GM19023 (cell line): ENCODE data around the gene ZNF716.
"Not testable (repeated sequence)": the region's sequence is repeated elsewhere in the genome, so short reads cannot be mapped to it uniquely, and the experiment has no call there.

Experiments
- ATAC-seq: cut with Tn5 transposase; IDR thresholded peaks from one replicate; pipeline ENCODE4 v1.9.1; 2021; ENCODE audit warnings: mild to moderate bottlenecking, moderate library complexity; ENCODE audit not compliant: unreplicated experiment

Gene ZNF716

GRCh38 chr7:57449904-57450303, at the start of gene ZNF716:
ZNF716 (plus strand) TSS chr7:57450177; CDS start chr7:57450289, 112 bp downstream.
- ATAC-seq: no peak

DNA sequence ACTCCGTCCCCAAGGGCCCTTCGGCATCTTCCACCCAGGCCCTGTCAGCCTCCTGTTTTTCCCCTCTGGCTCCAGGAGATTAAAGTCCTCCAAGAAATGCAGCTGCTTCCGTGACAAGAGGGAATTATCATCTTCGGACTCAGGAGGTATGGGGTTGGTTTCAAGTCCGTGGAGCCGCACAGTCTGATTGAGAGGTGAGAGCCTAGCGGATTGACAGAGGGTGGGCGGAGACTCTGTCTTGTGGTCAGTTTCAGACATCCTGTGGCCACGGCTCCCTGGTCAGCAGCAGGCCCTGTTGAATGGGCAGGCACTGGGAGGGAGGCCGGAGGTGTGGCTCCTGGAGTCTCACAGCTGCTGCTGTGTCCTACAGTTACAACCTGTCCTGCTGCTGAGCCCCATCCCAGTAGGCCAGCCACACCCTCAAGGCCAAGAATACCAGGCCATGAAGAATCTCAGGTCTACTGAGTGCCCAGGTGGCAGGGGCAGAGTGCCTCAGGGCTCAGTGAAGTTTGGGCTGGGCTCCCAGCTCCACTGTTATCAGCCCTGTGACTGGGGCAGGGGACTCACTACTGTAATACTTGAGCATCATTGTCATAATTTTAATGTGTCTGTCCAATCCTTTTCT, 49.3 kb upstream of the ZNF716 start:
- ATAC-seq: no peak

DNA sequence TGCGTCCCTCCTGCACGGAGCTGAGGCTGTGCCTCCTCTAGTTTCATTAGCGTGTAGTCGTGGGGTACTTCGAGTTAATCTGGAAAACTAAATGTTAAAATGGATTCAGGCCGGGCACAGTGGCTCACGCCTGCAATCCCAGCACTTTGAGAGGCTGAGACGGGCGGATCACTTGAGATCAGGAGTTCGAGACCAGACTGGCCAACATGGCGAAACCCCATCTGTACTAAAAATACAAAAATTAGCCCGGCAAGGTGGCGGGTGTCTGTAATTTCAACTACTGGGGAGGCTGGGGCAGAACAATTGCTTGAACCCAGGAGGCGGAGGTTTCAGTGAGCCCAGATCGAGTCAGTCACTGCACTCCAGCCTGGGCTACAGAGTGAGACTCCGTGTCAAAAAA, 46.9 kb upstream of the ZNF716 start:
- ATAC-seq: not testable (repeated sequence)

GRCh38 chr7:57403601-57404342, 46.2 kb upstream of the ZNF716 start:
- no peak for ATAC-seq

- no peak for ATAC-seq
These were observed 45.5 kb upstream of the ZNF716 start for GRCh38 chr7:57404343-57404966.

DNA sequence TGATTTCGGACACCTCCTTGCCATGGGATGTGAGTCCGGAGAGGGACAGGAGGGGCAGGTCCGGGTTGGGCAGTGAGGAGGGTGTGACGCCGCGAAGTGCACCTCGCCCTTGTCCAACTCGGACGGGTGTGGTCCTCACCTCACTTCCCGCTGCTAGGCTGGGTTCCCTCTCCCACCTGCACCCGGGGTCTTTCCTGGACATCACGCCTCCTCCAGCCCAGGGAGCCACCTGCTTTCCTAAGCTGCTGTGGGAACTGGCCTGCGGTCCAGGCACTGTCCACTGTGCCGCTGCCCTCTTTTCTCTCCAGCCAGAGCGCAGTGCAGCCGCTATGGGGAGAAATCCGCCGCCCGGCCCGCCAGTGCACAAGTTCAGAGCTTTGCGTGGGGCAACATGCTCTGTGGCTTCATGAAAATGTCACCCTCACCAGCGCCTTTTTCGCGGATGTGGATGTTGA, 45.0 kb upstream of the ZNF716 start:
- ATAC-seq: no peak

GRCh38 chr7:57407125-57407524, 42.9 kb upstream of the ZNF716 start:
- no peak for ATAC-seq

- no peak for ATAC-seq
These were observed 37.8 kb upstream of the ZNF716 start for GRCh38 chr7:57412168-57412567.

GRCh38 chr7:57412618-57413017, 37.4 kb upstream of the ZNF716 start:
- ATAC-seq: no peak

GRCh38 chr7:57413529-57414398, 36.2 kb upstream of the ZNF716 start:
- no peak for ATAC-seq

DNA sequence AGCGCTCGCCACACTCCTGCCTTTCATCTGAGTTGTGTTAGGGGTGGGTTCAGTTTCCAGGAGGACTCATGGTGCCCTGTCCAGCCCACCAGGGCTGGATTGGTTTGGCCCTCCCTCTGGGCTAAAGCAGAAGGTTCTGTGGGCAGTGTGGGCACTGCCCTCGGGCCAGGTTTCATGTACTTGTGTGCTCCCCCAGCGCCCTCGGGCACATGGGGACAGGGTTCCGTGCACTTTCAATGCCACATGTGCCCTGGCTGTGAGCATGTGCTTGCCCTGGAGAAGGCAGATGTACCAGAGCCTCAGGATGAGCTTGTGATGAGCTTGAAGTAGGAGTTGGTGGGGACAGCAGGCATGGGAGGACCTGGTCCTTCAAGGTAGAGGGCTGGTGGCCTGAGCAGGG, 35.6 kb upstream of the ZNF716 start:
- no peak for ATAC-seq

- no peak for ATAC-seq
These were observed 35.1 kb upstream of the ZNF716 start for GRCh38 chr7:57414852-57415251.

- no peak for ATAC-seq
These were observed 34.7 kb upstream of the ZNF716 start for GRCh38 chr7:57415326-57415725.

DNA sequence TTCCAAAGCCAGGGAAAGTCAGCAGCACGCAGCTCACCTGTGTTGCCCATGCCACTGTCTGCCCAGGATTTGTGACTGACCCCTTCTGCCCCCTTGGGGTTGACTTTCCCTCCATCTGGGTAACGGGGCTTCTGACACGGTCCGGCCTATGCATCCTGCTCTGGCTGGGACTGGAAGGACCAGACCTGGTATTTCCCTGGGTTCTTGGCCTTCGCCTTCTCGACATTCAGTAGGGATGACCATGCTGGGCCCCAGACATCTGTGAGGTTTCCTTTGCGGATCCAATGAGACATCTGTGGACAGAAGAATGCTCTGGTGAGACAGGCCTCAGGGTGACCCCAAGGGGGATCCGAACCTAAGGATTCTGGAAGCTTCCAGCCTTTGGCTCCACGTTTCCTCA, 34.2 kb upstream of the ZNF716 start:
- ATAC-seq: no peak

DNA sequence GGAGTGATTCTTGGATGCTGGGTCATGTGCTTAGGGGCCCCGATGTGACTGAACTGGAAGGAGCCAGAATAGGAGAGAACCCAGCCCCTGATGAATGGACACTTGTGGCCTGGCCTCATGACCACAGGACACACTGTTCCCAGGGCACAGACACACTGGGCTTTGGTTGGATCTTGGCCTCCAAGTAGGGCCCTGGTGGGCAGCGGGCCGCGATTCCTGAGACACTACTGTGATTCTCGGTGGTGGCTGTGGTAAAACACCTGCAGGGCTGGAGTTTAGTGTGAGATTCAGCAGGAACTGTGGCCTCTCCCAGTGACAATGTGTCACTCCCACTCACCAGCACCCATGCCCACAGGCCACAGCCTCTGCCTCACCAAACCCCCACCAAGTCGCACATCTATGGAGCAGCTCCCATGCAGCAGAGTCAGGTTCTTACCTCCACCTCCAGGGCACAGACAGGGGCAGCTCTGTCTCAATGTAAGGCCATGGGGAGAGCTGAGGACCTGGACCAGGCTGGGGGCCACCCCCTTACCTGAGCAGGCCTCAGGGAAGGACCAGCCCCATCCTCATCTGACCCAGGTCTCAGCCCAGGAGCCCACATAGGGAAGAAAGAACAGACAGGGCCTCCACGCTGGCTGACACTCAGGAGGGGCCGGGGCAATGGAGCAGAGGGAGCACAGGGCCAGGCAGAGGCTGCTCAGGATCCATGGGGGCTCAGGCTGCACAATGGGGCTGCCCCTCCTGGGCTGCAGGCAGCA, 33.2 kb upstream of the ZNF716 start:
- ATAC-seq: no peak

GRCh38 chr7:57417736-57418135, 32.2 kb upstream of the ZNF716 start:
- ATAC-seq: no peak

- no peak for ATAC-seq
These were observed 26.2 kb upstream of the ZNF716 start for GRCh38 chr7:57423768-57424167.

DNA sequence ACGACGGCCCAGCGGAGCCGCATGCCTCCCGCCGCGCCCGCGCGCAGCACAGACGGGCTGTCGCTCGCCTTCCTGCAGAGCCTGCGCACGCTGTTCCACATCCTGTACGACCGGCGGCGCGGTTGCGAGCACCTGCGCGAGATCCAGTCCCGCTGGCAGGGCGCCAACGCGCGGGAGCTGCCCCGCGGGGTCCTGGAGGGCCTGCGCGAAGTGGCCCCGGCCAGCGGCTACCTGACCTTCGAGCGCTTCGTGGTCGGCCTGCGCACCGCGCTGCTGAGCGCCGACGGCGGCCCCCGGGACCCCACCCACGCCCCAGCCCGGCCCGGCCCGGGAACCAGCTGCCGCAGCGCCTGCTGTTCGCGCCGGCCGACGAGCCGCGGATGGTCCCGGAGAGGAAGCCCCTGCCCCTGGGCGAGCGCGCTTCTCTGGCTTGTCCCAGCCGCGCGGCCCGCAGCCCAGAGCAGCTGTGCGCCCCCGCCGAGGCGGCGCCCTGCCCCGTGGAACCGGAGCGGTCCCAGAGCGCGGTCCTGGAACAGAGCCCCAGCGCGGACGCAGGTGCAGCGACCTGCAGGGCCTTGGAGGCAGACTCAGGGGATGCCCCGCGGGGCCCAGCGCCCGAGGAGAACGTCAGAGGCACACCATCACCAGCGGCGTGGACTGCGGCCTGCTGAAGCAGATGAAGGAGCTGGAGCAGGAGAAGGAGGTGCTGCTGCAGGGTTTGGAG, 25.3 kb upstream of the ZNF716 start:
- no peak for ATAC-seq

- no peak for ATAC-seq
These were observed 24.6 kb upstream of the ZNF716 start for GRCh38 chr7:57425239-57425944.
